Fibroblast of the aortic adventitia (primary cell): ENCODE results near the gene CDC14B. TPM values are rescaled to one million over a fixed set of nuclear protein-coding genes. Genes with fewer than 3 reads are reported as not detected.

Experiments used
- DNase-seq: peaks from one replicate; pipeline ENCODE4 v3.0.0-alpha.2; 2010; ENCODE audit warnings: low read depth
- H3K4me3 ChIP-seq: 2 replicates; pipeline ENCODE4 v1.5.1; 2011; ENCODE audit warnings: low read depth, mild to moderate bottlenecking, control low read depth, low read length, moderate library complexity
- CTCF ChIP-seq: IDR thresholded peaks from 2 replicates; pipeline ENCODE4 v1.5.1; 2011; ENCODE audit warnings: mild to moderate bottlenecking, low read length, control low read depth, inconsistent platforms; ENCODE audit not compliant: insufficient read depth
- total RNA-seq: library from RNA; depleted of rRNA; stranded (reverse); fragments of >200 nt; gene quantifications from 2 replicates; pipeline ENCODE4 v1.2.3, GENCODE V29; 2012; ENCODE audit warnings: low replicate concordance

CDC14B gene
- total RNA-seq, 1 donor, result 31.5 TPM

DNA sequence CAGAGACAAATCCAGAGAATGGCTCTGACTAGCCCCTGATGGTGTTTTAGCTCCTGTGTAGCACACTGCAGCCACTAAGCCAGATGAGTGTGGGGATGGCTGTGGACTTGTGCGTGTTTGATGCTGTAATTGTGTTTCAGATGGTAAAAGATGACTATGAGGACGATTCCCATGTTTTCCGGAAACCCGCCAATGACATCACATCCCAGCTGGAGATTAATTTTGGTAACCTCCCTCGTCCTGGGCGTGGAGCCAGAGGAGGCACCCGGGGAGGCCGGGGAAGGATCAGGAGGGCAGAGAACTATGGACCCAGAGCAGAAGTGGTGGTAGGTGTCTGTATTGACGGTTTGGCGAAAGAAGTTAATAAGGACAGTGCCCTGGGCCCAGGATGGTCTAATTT is 131.7 kb downstream of the CDC14B start:
- no peak for TF ChIP-seq CTCF
- peak; percentile 16 for DNase-seq

GRCh38 chr9:96487029-96487396 is 132.6 kb downstream of the CDC14B start:
- DNase-seq, result no peak
- H3K4me3 ChIP-seq, result no peak overlapping the region
- TF ChIP-seq CTCF, result no peak

More for the DNA sequence above, 131.7 kb downstream of the CDC14B start:
- H3K4me3 ChIP-seq, result no peak overlapping the region

GRCh38 chr9:96486386-96487028 is 133.1 kb downstream of the CDC14B start:
- peak overlapping the region; percentile 33 for H3K4me3 ChIP-seq
- TF ChIP-seq CTCF, result no peak
- peak; percentile 92 for DNase-seq

GRCh38 chr9:96485280-96485679 is 134.4 kb downstream of the CDC14B start:
- no peak overlapping the region for H3K4me3 ChIP-seq
- no peak for DNase-seq
- no peak for TF ChIP-seq CTCF

GRCh38 chr9:96484521-96484931 is 135.1 kb downstream of the CDC14B start:
- no peak for TF ChIP-seq CTCF
- H3K4me3 ChIP-seq, result no peak overlapping the region
- no peak for DNase-seq

DNA sequence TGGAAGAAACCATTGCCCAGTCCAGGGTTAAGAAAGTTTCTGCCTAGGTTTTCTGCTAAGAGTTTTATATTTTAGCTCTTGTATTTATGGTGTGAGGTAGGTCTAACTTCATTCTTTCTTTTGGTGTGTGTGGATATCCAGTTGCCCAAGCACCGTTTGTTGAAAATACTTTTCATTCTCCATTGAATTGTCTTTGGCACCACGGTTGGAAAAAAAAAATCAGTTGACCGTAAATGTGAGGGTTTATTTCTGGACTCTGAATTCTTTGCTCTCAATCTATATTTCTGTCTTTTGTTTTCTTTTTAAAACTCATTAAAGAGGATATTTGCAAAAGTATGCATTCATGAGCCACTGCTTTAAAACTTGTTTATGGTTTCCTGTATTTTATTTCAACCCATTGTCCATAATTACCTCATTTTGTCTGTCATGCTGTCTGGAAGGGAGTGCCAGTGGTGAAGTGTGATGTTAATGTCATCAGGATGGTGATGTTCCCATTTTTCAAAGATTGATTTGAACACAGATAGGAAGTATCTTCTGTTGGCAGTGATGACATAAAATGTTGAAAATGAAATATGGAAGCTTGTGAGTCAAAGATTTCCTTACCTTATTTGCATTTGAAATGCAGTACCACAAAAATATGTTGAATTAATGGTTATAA is 135.8 kb downstream of the CDC14B start:
- TF ChIP-seq CTCF, result no peak
- DNase-seq, result no peak
- no peak overlapping the region for H3K4me3 ChIP-seq
